Activated T-cell treated with anti-CD3 and anti-CD28 coated beads, Interleukin-2, amount 50 U/mL, for 4 hours (primary cell): ENCODE results near the gene OR4N2. TPM values are rescaled to one million over a fixed set of nuclear protein-coding genes. Genes with fewer than 3 reads are reported as not detected.

Source experiments
- total RNA-seq, 3 donors: library from RNA; stranded (reverse); gene quantifications; one replicate each; pipeline ENCODE4 v1.2.1, GENCODE V29; 2021

Gene OR4N2
- total RNA-seq, 3 donors from 2014 or later = not detected

Other genes starting within 250 kb of the OR4N2 start
- not detected for gene OR11H2, start 89.9 kb upstream of the OR4N2 start, total RNA-seq
- not detected for gene OR4Q3, start 60.2 kb upstream of the OR4N2 start, total RNA-seq
- not detected for gene OR4M1, start 30.3 kb upstream of the OR4N2 start, total RNA-seq
- gene OR4K2, start 71.4 kb downstream of the OR4N2 start, total RNA-seq = not detected
- gene OR4K5, start 116.8 kb downstream of the OR4N2 start, total RNA-seq = not detected
- gene OR4K1, start 127.1 kb downstream of the OR4N2 start, total RNA-seq = not detected
- not detected for gene OR4K15, start 171.8 kb downstream of the OR4N2 start, total RNA-seq
- not detected for gene OR4Q2, start 198.4 kb downstream of the OR4N2 start, total RNA-seq
- not detected for gene OR4K14, start 215.5 kb downstream of the OR4N2 start, total RNA-seq
- not detected for gene OR4K13, start 232.3 kb downstream of the OR4N2 start, total RNA-seq